ENCODE data around the gene JSRP1. TPM values are rescaled to one million over a fixed set of nuclear protein-coding genes. Genes with fewer than 3 reads are reported as not detected.

The JSRP1 gene
- total and polyA plus RNA-seq, 4 donors, result 0.25 to 0.45 (median 0.39) TPM; not detected in 1

GRCh38 chr19:2274185-2274711 lies 18.0 kb upstream of the JSRP1 start:
- 76% methylated on average over 9 of the region's 9 CpGs for WGBS
- no peak overlapping the region for H3K4me3 ChIP-seq (ENCODE audit: low read depth in 1 of 3, low read length in 3 of 3)
- peaks cover 4 to 9% (median 8%) of the 10 kb centered on the region in 4 donors for H3K36me3 ChIP-seq (ENCODE audit: control insufficient read depth in 4 of 4, insufficient read depth in 3 of 4, low read depth in 1 of 4, low read length in 3 of 4)
- no peak for DNase-seq (ENCODE audit: low spot score)
- peaks cover 10 to 38% (median 32%) of the 10 kb centered on the region in 4 donors for H3K4me1 ChIP-seq (ENCODE audit: control insufficient read depth in 4 of 4, insufficient read depth in 4 of 4, low read length in 3 of 4)
- no peaks in the 10 kb centered on the region for H3K9me3 ChIP-seq (ENCODE audit: control insufficient read depth in 4 of 4, low read length in 3 of 4)
- peak overlapping the region in 1 of 2 donors; percentile 17 for H3K9ac ChIP-seq (ENCODE audit: low read depth in 1 of 2, low read length in 2 of 2)
- H3K27me3 ChIP-seq (ENCODE audit: control insufficient read depth in 4 of 4, insufficient read depth in 4 of 4, low read length in 3 of 4), result no peaks in the 10 kb centered on the region
- no peak for TF ChIP-seq TAF1 (conservative IDR thresholded peaks at IDR 0.05)
- TF ChIP-seq HNF4A (conservative IDR thresholded peaks at IDR 0.05), result no peak
- TF ChIP-seq EGR1 (IDR thresholded peaks at IDR 0.05; ENCODE audit: low read depth in 2 of 2), result no peak
- TF ChIP-seq NR2F2 (IDR thresholded peaks at IDR 0.05), result no peak
- no peak for TF ChIP-seq ATF3 (IDR thresholded peaks at IDR 0.05)
- no peak for TF ChIP-seq FOXA2 (IDR thresholded peaks at IDR 0.05)
- TF ChIP-seq REST (IDR thresholded peaks at IDR 0.05), result no peak
- no peak for TF ChIP-seq YY1 (IDR thresholded peaks at IDR 0.05)
- TF ChIP-seq RAD21 (IDR thresholded peaks at IDR 0.05), result no peak
- TF ChIP-seq GABPA (IDR thresholded peaks at IDR 0.05 in 1 of 2, conservative IDR thresholded peaks at IDR 0.05 in 1 of 2), result no peak
- no peak for TF ChIP-seq MAX (IDR thresholded peaks at IDR 0.05)
- TF ChIP-seq RXRA (IDR thresholded peaks at IDR 0.05), result no peak
- no peak for TF ChIP-seq SP1 (IDR thresholded peaks at IDR 0.05)
- TF ChIP-seq ZBTB33 (IDR thresholded peaks at IDR 0.05), result no peak
- peak overlapping the region; percentile 45 to 52 for H3K27ac ChIP-seq (ENCODE audit: low read depth in 1 of 2, low read length in 2 of 2)

GRCh38 chr19:2273356-2274184 lies 17.4 kb upstream of the JSRP1 start:
- H3K4me3 ChIP-seq (ENCODE audit: low read depth in 1 of 3, low read length in 3 of 3), result peak overlapping the region in 2 of 3 donors; percentile 21 to 29
- H3K36me3 ChIP-seq (ENCODE audit: control insufficient read depth in 4 of 4, insufficient read depth in 3 of 4, low read depth in 1 of 4, low read length in 3 of 4), result peaks cover 4 to 9% (median 8%) of the 10 kb centered on the region in 4 donors

More at GRCh38 chr19:2273356-2274184, 17.4 kb upstream of the JSRP1 start:
- Histone ChIP-seq H3K4me1 (ENCODE audit: control insufficient read depth in 4 of 4, insufficient read depth in 4 of 4, low read length in 3 of 4) (peaks cover 10 to 42% (median 32%) of the 10 kb centered on the region in 4 donors), H3K9ac (ENCODE audit: low read depth in 1 of 2, low read length in 2 of 2) (peak overlapping the region in 1 of 2 donors; percentile 17), H3K9me3 (ENCODE audit: control insufficient read depth in 4 of 4, low read length in 3 of 4) (no peaks in the 10 kb centered on the region), H3K27ac (ENCODE audit: low read depth in 1 of 2, low read length in 2 of 2) (peak overlapping the region; percentile 52 to 64), H3K27me3 (ENCODE audit: control insufficient read depth in 4 of 4, insufficient read depth in 4 of 4, low read length in 3 of 4) (no peaks in the 10 kb centered on the region)
- WGBS, result 12% methylated on average over 45 of the region's 45 CpGs
- TF ChIP-seq RAD21 (IDR thresholded peaks at IDR 0.05) (peak; percentile 84 to 87), NR2F2 (IDR thresholded peaks at IDR 0.05) (peak; percentile 82), HNF4A (conservative IDR thresholded peaks at IDR 0.05) (no peak), ZBTB33 (IDR thresholded peaks at IDR 0.05) (no peak), JUND (IDR thresholded peaks at IDR 0.05) (no peak), CTCF (IDR thresholded peaks at IDR 0.05; ENCODE audit: low read depth, low read length, missing input control) (peak; percentile 95), GABPA (IDR thresholded peaks at IDR 0.05 in 1 of 2, conservative IDR thresholded peaks at IDR 0.05 in 1 of 2) (peak; percentile 63 to 86), RXRA (IDR thresholded peaks at IDR 0.05) (peak in 1 of 2 donors; percentile 20)
- DNase-seq (ENCODE audit: low spot score), result peak; percentile 85
